H1 (cell line): Measurements from ENCODE around the gene FBP1. TPM values are rescaled to one million over a fixed set of nuclear protein-coding genes. Genes with fewer than 3 reads are reported as not detected.

Experiments used
- CTCF ChIA-PET: fragments of 300-600 bp; sonication (Branson Sonifier 250); formaldehyde crosslinking; loops from one replicate; lab custom pipeline; 2021; ENCODE audit not compliant: partially characterized antibody; lab: Charles Lee
- POLR2A ChIA-PET: fragments of 300-600 bp; sonication (Branson Sonifier 250); formaldehyde crosslinking; loops from one replicate; lab custom pipeline; 2021; ENCODE audit warnings: inconsistent platforms; ENCODE audit not compliant: partially characterized antibody; lab: Charles Lee
- DNase-seq, 2 experiments: peaks; one replicate each; pipeline versions ENCODE4 v3.0.0 to v3.0.0-alpha.2; 2010 to 2022; ENCODE audit warnings: low spot score in 2 of 2, low read depth in 1 of 2, mixed read lengths in 1 of 2
- FAIRE-seq: peaks from 2 replicates; lab custom pipeline; 2011; peaks lifted over from hg19 to GRCh38; lab: Jason Lieb, UNC
- H2AFZ ChIP-seq: 2 replicates; pipeline ENCODE4 v1.8.1; 2012; ENCODE audit warnings: low read length, inconsistent platforms
- H2AK5ac ChIP-seq: 2 replicates; pipeline ENCODE4 v1.6.1; 2013; ENCODE audit warnings: low read depth, low read length
- H2BK120ac ChIP-seq: replicated peaks from 2 replicates; pipeline ENCODE3; 2013; ENCODE audit warnings: low read depth, low read length, inconsistent platforms
- H2BK12ac ChIP-seq: 2 replicates; pipeline ENCODE4 v1.6.1; 2013; ENCODE audit warnings: low read depth, low read length
- H2BK15ac ChIP-seq: 2 replicates; pipeline ENCODE4 v1.6.1; 2013; ENCODE audit warnings: low read length
- H2BK20ac ChIP-seq: 2 replicates; pipeline ENCODE4 v1.6.1; 2013; ENCODE audit warnings: low read length
- H2BK5ac ChIP-seq: 2 replicates; pipeline ENCODE4 v1.6.1; 2013; ENCODE audit warnings: low read depth, low read length
- H3K14ac ChIP-seq: 2 replicates; pipeline ENCODE4 v1.6.1; 2013; ENCODE audit warnings: inconsistent platforms; ENCODE audit not compliant: insufficient read length
- H3K18ac ChIP-seq: 2 replicates; pipeline ENCODE4 v1.6.1; 2013; ENCODE audit warnings: low read length; ENCODE audit errors: extremely low read depth
- H3K23ac ChIP-seq: 2 replicates; pipeline ENCODE4 v1.6.1; 2013; ENCODE audit warnings: inconsistent platforms; ENCODE audit not compliant: insufficient read length
- H3K23me2 ChIP-seq: 2 replicates; pipeline ENCODE4 v1.6.1; 2013; ENCODE audit warnings: low read depth, low read length
- H3K27ac ChIP-seq: 2 replicates; pipeline ENCODE4 v1.6.1; 2011; ENCODE audit warnings: low read depth, low read length, inconsistent platforms
- H3K27me3 ChIP-seq, 4 experiments: replicated peaks in 1 of 4; 1 replicate in 1 of 4; 2 replicates in 3 of 4; pipeline versions ENCODE4 v1.6.1 to v1.8.1; 2011 to 2013; ENCODE audit warnings: low read length in 3 of 4, mild to moderate bottlenecking in 3 of 4, inconsistent platforms in 2 of 4, mixed read lengths in 2 of 4, moderate library complexity in 1 of 4; ENCODE audit not compliant: control insufficient read depth in 3 of 4, insufficient read depth in 3 of 4; ENCODE audit errors: extremely low read depth in 1 of 4
- H3K36me3 ChIP-seq, 4 experiments: 2 replicates each; pipeline versions ENCODE4 v1.6.1 to v1.8.1; 2011 to 2013; ENCODE audit warnings: mild to moderate bottlenecking in 4 of 4, low read length in 3 of 4, moderate library complexity in 2 of 4, control low read depth in 1 of 4, inconsistent platforms in 1 of 4; ENCODE audit not compliant: insufficient read depth in 4 of 4, control insufficient read depth in 2 of 4
- H3K4ac ChIP-seq: replicated peaks from 2 replicates; pipeline ENCODE3; 2013; ENCODE audit warnings: low read length, low read depth, mixed read lengths, inconsistent platforms; ENCODE audit not compliant: insufficient read length
- H3K4me1 ChIP-seq, 4 experiments: replicated peaks in 1 of 4; 1 replicate in 1 of 4; 2 replicates in 3 of 4; pipeline versions ENCODE4 v1.6.1 to v1.8.1; 2011 to 2013; ENCODE audit warnings: low read length in 3 of 4, inconsistent platforms in 2 of 4, mixed read lengths in 1 of 4; ENCODE audit not compliant: insufficient read depth in 4 of 4, control insufficient read depth in 3 of 4
- H3K4me2 ChIP-seq, 2 experiments: 2 replicates each; pipeline versions ENCODE4 v1.6.1 to v1.8.1; 2011 to 2013; ENCODE audit warnings: low read depth in 2 of 2, low read length in 2 of 2, control low read depth in 1 of 2, inconsistent platforms in 1 of 2, mild to moderate bottlenecking in 1 of 2; ENCODE audit not compliant: insufficient read depth in 1 of 2
- H3K4me3 ChIP-seq, 4 experiments: fragments of 200-600, 300-600 bp in 1 of 4; sonication (generic), shearing (Covaris generic), sonication (Bioruptor Twin) in 1 of 4; 2 replicates each; pipeline versions ENCODE4 v1.5.1 to v1.8.1; 2011 to 2016; ENCODE audit warnings: low read length in 4 of 4, low read depth in 3 of 4, control low read depth in 2 of 4, inconsistent platforms in 2 of 4, mild to moderate bottlenecking in 2 of 4, mixed read lengths in 1 of 4, moderate library complexity in 1 of 4; ENCODE audit not compliant: insufficient read depth in 2 of 4; ENCODE audit errors: extremely low read depth in 1 of 4
- H3K56ac ChIP-seq: replicated peaks from 2 replicates; pipeline ENCODE3; 2013; ENCODE audit warnings: low read depth, mild to moderate bottlenecking, mixed read lengths, low read length, inconsistent platforms; ENCODE audit not compliant: insufficient read length
- H3K79me1 ChIP-seq: 2 replicates; pipeline ENCODE4 v1.6.1; 2013; ENCODE audit warnings: low read depth, low read length, control low read depth
- H3K79me2 ChIP-seq, 2 experiments: 2 replicates each; pipeline versions ENCODE4 v1.6.1 to v1.8.1; 2012 to 2013; ENCODE audit warnings: low read length in 2 of 2, mild to moderate bottlenecking in 2 of 2, inconsistent platforms in 1 of 2; ENCODE audit not compliant: insufficient read depth in 2 of 2, control insufficient read depth in 1 of 2
- H3K9ac ChIP-seq, 4 experiments: replicated peaks in 1 of 4; 1 replicate in 1 of 4; 2 replicates in 3 of 4; pipeline versions ENCODE4 v1.6.1 to v1.8.1; 2011 to 2013; ENCODE audit warnings: low read depth in 3 of 4, low read length in 3 of 4, control low read depth in 2 of 4, mild to moderate bottlenecking in 2 of 4, moderate library complexity in 2 of 4, inconsistent platforms in 1 of 4; ENCODE audit errors: extremely low read depth in 1 of 4
- H3K9me3 ChIP-seq, 2 experiments: 2 replicates each; pipeline versions ENCODE4 v1.6.1 to v1.8.1; 2012 to 2013; ENCODE audit warnings: mild to moderate bottlenecking in 2 of 2, moderate library complexity in 2 of 2, control low read depth in 1 of 2, inconsistent platforms in 1 of 2, low read depth in 1 of 2, low read length in 1 of 2, mixed read lengths in 1 of 2; ENCODE audit not compliant: insufficient read depth in 2 of 2
- H4K20me1 ChIP-seq, 2 experiments: replicated peaks in 1 of 2; 2 replicates each; pipeline versions ENCODE3 to v1.8.1; 2011 to 2013; ENCODE audit warnings: inconsistent platforms in 2 of 2, low read length in 2 of 2, mild to moderate bottlenecking in 1 of 2; ENCODE audit not compliant: insufficient read depth in 2 of 2, control insufficient read depth in 1 of 2
- H4K5ac ChIP-seq: 2 replicates; pipeline ENCODE4 v1.6.1; 2013; ENCODE audit warnings: low read length, low read depth, mixed read lengths, inconsistent platforms; ENCODE audit not compliant: insufficient read length
- H4K8ac ChIP-seq: 2 replicates; pipeline ENCODE4 v1.8.0; 2013; ENCODE audit warnings: mild to moderate bottlenecking, moderate library complexity, low read length, inconsistent platforms; ENCODE audit not compliant: insufficient read depth; ENCODE audit errors: extremely low read depth
- H4K91ac ChIP-seq: replicated peaks from 2 replicates; pipeline ENCODE3; 2013; ENCODE audit warnings: low read length, mixed read lengths, inconsistent platforms; ENCODE audit not compliant: insufficient read length
- BACH1 ChIP-seq: IDR thresholded peaks from 2 replicates; pipeline ENCODE4 v1.6.1; 2012; ENCODE audit warnings: low read length, improper control_type of control experiment
- BCL11A ChIP-seq, 2 experiments: IDR thresholded peaks; one replicate each; pipeline ENCODE4 v1.6.1; 2011; ENCODE audit warnings: low read depth in 2 of 2, low read length in 2 of 2, mild to moderate bottlenecking in 2 of 2
- CTBP2 ChIP-seq: IDR thresholded peaks from 2 replicates; pipeline ENCODE4 v1.7.0; 2011; ENCODE audit warnings: borderline replicate concordance, mild to moderate bottlenecking, moderate library complexity, mixed read lengths, low read length; ENCODE audit not compliant: insufficient read depth, insufficient read length
- E2F6 ChIP-seq: IDR thresholded peaks from 2 replicates; pipeline ENCODE4 v1.6.1; 2012; ENCODE audit warnings: inconsistent platforms
- EP300 ChIP-seq, 2 experiments: IDR thresholded peaks; 1 replicate in 1 of 2; 2 replicates in 1 of 2; pipeline ENCODE4 v1.6.1; 2011 to 2012; ENCODE audit warnings: low read depth in 2 of 2, low read length in 2 of 2, mild to moderate bottlenecking in 2 of 2, borderline replicate concordance in 1 of 2, inconsistent platforms in 1 of 2, moderate library complexity in 1 of 2
- FOSL1 ChIP-seq: IDR thresholded peaks from 2 replicates; pipeline ENCODE4 v1.6.1; 2011; ENCODE audit warnings: mild to moderate bottlenecking, low read depth, low read length, moderate library complexity; ENCODE audit not compliant: insufficient read depth
- SAP30 ChIP-seq: fragments of 300-600 bp; sonication (generic); IDR thresholded peaks from 2 replicates; pipeline ENCODE4 v1.7.1; 2012; ENCODE audit warnings: low read length, moderate library complexity, mild to moderate bottlenecking, inconsistent platforms; ENCODE audit not compliant: insufficient read depth, insufficient replicate concordance
- SIN3A ChIP-seq, 2 experiments: IDR thresholded peaks in 1 of 2; conservative IDR thresholded peaks in 1 of 2; 2 replicates each; pipeline ENCODE4 v1.6.1; 2011 to 2012; ENCODE audit warnings: low read length in 2 of 2, improper control_type of control experiment in 1 of 2, low read depth in 1 of 2, mild to moderate bottlenecking in 1 of 2
- SP1 ChIP-seq: IDR thresholded peaks from 2 replicates; pipeline ENCODE4 v1.6.1; 2011; ENCODE audit warnings: low read depth, low read length
- TAF1 ChIP-seq: IDR thresholded peaks from 2 replicates; pipeline ENCODE4 v1.6.1; 2011; ENCODE audit warnings: mild to moderate bottlenecking, low read depth, low read length
- TBP ChIP-seq: IDR thresholded peaks from 2 replicates; pipeline ENCODE4 v1.6.1; 2011; ENCODE audit warnings: low read depth, low read length, improper control_type of control experiment
- WGBS, 2 experiments: shearing (Covaris generic) in 1 of 2; methylation state at CpG; one replicate each; pipeline versions ENCODE4 v1.1.6 to v1.1.7; 2013 to 2015; ENCODE audit warnings: low lambda C conversion rate in 2 of 2, mixed read lengths in 2 of 2, inconsistent platforms in 1 of 2, low coverage in 1 of 2, missing lambda C conversion rate in 1 of 2; ENCODE audit not compliant: insufficient replicate concordance in 2 of 2, insufficient coverage in 1 of 2, insufficient read length in 1 of 2; ENCODE audit errors: extremely low coverage in 1 of 2, missing lambda C conversion rate in 1 of 2; 5-methylcytosine and 5-hydroxymethylcytosine counted together
- polyA plus RNA-seq, 7 experiments: library from polyadenylated mRNA; depleted of rRNA in 3 of 7; stranded (reverse) in 5 of 7; unstranded in 2 of 7; fragments of >200 nt in 5 of 7; fragments of 200-250 nt in 2 of 7; gene quantifications; 1 replicate in 5 of 7; 2 replicates in 1 of 7; 4 replicates in 1 of 7; pipeline versions ENCODE4 v1.2.1 to v1.2.3, GENCODE V29; 2011 to 2013; ENCODE audit warnings: missing spikeins in 2 of 7, mixed read lengths in 2 of 7
- total RNA-seq: library from RNA; stranded (reverse); fragmentation: NEBNext Ultra II Directional; extraction: Animal tissue kit (Norgen Biotek cat#: 25700); gene quantifications from 2 replicates; pipeline ENCODE4 v1.2.1, GENCODE V29; 2021

The FBP1 gene
- total and polyA plus RNA-seq, 2 of the 8 experiments (the other 6 are each of a cell fraction or from before 2014, with no cell fraction given) = 1.0 to 4.1 TPM

GRCh38 chr9:94666364-94667099 lies 27.2 kb upstream of the FBP1 start:
- H3K56ac ChIP-seq = no peak overlapping the region
- H3K4me2 ChIP-seq = no peak overlapping the region
- no peak overlapping the region for H2BK15ac ChIP-seq
- no peak overlapping the region for H3K23ac ChIP-seq
- H3K18ac ChIP-seq = no peak overlapping the region
- H2BK20ac ChIP-seq = no peak overlapping the region
- no peak for FAIRE-seq
- H3K4ac ChIP-seq = no peak overlapping the region
- no peaks in the 10 kb centered on the region for H3K27me3 ChIP-seq
- POLR2A ChIA-PET = interaction anchor here (1.4 kb wide), 1 partner anchor 9 kb away, joined by 3 read pairs; no protein-coding TSS in a partner anchor
- no peak overlapping the region for H4K5ac ChIP-seq
- no peak overlapping the region for H3K27ac ChIP-seq
- H4K8ac ChIP-seq = no peak overlapping the region; the same call in 1 of the 2 replicates
- no peak overlapping the region for H3K9ac ChIP-seq
- CTCF ChIA-PET = interaction anchor here (0.6 to 1.9 kb wide), 5 partner anchors 9 to 465 kb away, joined by 3 to 9 read pairs (median 3); no protein-coding TSS in a partner anchor
- no peak overlapping the region for H2BK120ac ChIP-seq
- H3K79me2 ChIP-seq = no peaks in the 10 kb centered on the region
- no peak overlapping the region for H2AK5ac ChIP-seq
- DNase-seq = no peak
- H2BK12ac ChIP-seq = no peak overlapping the region
- H2AFZ ChIP-seq = no peak overlapping the region
- H2BK5ac ChIP-seq = no peak overlapping the region
- H3K4me3 ChIP-seq = no peak overlapping the region
- H3K79me1 ChIP-seq = no peaks in the 10 kb centered on the region
- H3K4me1 ChIP-seq = 0 out of 7 replicates have a peak, but pooled peaks cover 0 to 2% (median 0%) of the 10 kb centered on the region in 4 experiments
- H4K91ac ChIP-seq = no peak overlapping the region
- no peaks in the 10 kb centered on the region for H3K36me3 ChIP-seq
- no peaks in the 10 kb centered on the region for H3K23me2 ChIP-seq
- H4K20me1 ChIP-seq = no peaks in the 10 kb centered on the region
- WGBS, 2 experiments = 91% methylated on average over 14 of the region's 14 CpGs; no CpG with 5 or more reads in 1 of the 2 experiments
- no peaks in the 10 kb centered on the region; a peak in 1 of 4 replicates for H3K9me3 ChIP-seq
- H3K14ac ChIP-seq = no peak overlapping the region
- TF ChIP-seq TAF1 (no peak), BACH1 (no peak), EP300 (IDR thresholded peaks at IDR 0.05; ENCODE audit: borderline replicate concordance in 1 of 2, low read depth in 2 of 2, low read length in 2 of 2) (no peak), CTBP2 (no peak), FOSL1 (no peak), SIN3A (conservative IDR thresholded peaks at IDR 0.05 in 1 of 2, IDR thresholded peaks at IDR 0.05 in 1 of 2; ENCODE audit: low read depth in 1 of 2, low read length in 2 of 2) (no peak), SAP30 (no peak), E2F6 (no peak), SP1 (no peak), BCL11A (IDR thresholded peaks at IDR 0.05; ENCODE audit: low read depth in 2 of 2, low read length in 2 of 2) (no peak), TBP (no peak)
